Adrenal gland (tissue), 12 donors: ENCODE data around the gene KIAA2012. TPM values are rescaled to one million over a fixed set of nuclear protein-coding genes. Genes with fewer than 3 reads are reported as not detected.

Experiments used
- DNase-seq, 7 donors: peaks; one replicate each; pipeline ENCODE4 v3.0.0-alpha.2; 2019 to 2020
- H3K27ac ChIP-seq, 5 donors: fragments of 200-600 bp; sonication (generic) in 4 of 5; 1 replicate in 3 of 5; 2 replicates in 2 of 5; pipeline versions ENCODE4 v1.5.1 to v1.8.0; 2016 to 2020; ENCODE audit warnings: mild to moderate bottlenecking in 1 of 5
- H3K27me3 ChIP-seq: fragments of 200-600 bp; 2 replicates; pipeline ENCODE4 v1.8.0; 2021
- H3K36me3 ChIP-seq, 2 donors: fragments of 200-600 bp; replicated peaks in 1 of 2; 1 replicate in 1 of 2; 2 replicates in 1 of 2; pipeline versions ENCODE4 v1.5.1 to v1.8.0; 2018 to 2022
- H3K4me1 ChIP-seq, 2 donors: fragments of 200-600 bp; replicated peaks in 1 of 2; 1 replicate in 1 of 2; 2 replicates in 1 of 2; pipeline versions ENCODE4 v1.5.1 to v1.8.0; 2018 to 2021
- H3K4me3 ChIP-seq, 4 donors: fragments of 200-600 bp; sonication (generic) in 3 of 4; one replicate each; pipeline ENCODE4 v1.5.1; 2016 to 2018
- H3K9me3 ChIP-seq, 3 donors: fragments of 200-600 bp; sonication (generic) in 1 of 3; replicated peaks in 1 of 3; 1 replicate in 2 of 3; 2 replicates in 1 of 3; pipeline versions ENCODE4 v1.5.1 to v1.8.0; 2016 to 2021
- POLR2A ChIP-seq, 2 donors: fragments of 450-650 bp; IDR thresholded peaks; one replicate each; pipeline ENCODE4 v1.6.1; 2017; ENCODE audit warnings: antibody characterized with exemption in 2 of 2, mild to moderate bottlenecking in 2 of 2, moderate library complexity in 1 of 2
- WGBS, 4 donors: extraction: QIAGEN DNeasy Blood & Tissue Kit in 2 of 4; methylation state at CpG; one replicate each; pipeline versions ENCODE4 v1.1.5 to v1.1.7; 2013 to 2017; 5-methylcytosine and 5-hydroxymethylcytosine counted together
- intact Hi-C, 2 donors: fragments of 100-400 bp; cut with DNase I; formaldehyde crosslinking; loops; one replicate each; pipeline versions ENCODE4 v1.14.1 to v1.15.0; 2022 to 2023
- polyA plus RNA-seq, 3 donors: library from polyadenylated mRNA; stranded (reverse); fragments of 200-250 nt in 2 of 3; fragments of 350-450 nt in 1 of 3; fragmentation: Illumina TruSeq in 1 of 3; extraction: RNeasy Lipid Tissue Mini Kit (QIAGEN cat#74804) in 1 of 3; gene quantifications; one replicate each; pipeline ENCODE4 v1.2.3, GENCODE V29; 2013 to 2014
- total RNA-seq, 9 donors: library from RNA; depleted of rRNA in 4 of 9; stranded (reverse); fragments of >200 nt in 4 of 9; fragments of 120-200 nt in 1 of 9; fragmentation: NEBNext Ultra II Directional in 1 of 9; extraction: Animal tissue kit (Norgen Biotek cat#: 25700) in 1 of 9; gene quantifications; one replicate each; pipeline versions ENCODE4 v1.1.0 to v1.2.4, GENCODE V29; 2013 to 2023
- TF ChIP-seq, protein P1 (sequence below), 6 experiments: fragments of 450-650 bp in 4 of 6; fragments of 200-600 bp in 2 of 6; sonication (generic) in 1 of 6; IDR thresholded peaks; 1 replicate in 5 of 6; 2 replicates in 1 of 6; pipeline versions ENCODE4 v1.5.1 to v1.8.0; 2016 to 2021; ENCODE audit warnings: antibody characterized with exemption in 6 of 6, mild to moderate bottlenecking in 2 of 6, moderate library complexity in 1 of 6
- donor health status: healthy with polysubstance abuse.
- donor health status: Bipolar disorder and iron deficiency.
- donor health status: DM: yes; HTN: yes; CAD: no.
- donor health status: DM: no; HTN: no; CAD: no.
- donor health status: DM: no; HTN: no; CAD: no.
- donor health status: DM: yes; HTN: yes; CAD: no.

KIAA2012 gene
- total and polyA plus RNA-seq, 12 donors: 0.09 to 0.16 (median 0.11) TPM; not detected in 9

DNA sequence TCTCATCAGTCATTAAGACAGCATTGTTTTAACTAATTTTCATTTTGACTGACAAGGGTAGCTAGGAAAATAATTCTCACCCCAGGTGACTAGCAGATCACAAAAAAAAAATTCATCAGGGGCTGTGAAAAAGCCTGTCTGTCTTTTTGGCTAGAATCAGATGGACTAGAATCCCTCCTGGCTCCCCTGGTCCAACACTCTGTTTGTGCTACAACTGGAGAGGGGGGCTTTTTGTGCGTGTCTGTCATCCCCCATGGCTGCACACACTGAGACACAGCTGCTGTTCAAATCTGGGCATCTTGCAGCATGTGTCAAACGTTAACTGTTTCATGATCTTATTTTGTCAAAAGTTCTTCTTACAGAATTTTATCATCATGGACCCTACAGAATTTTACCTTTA lies 51.2 kb downstream of the KIAA2012 start:
- Histone ChIP-seq H3K27ac (no peak overlapping the region), H3K4me3 (no peak overlapping the region), H3K4me1 (no peaks in the 10 kb centered on the region), H3K27me3 (no peaks in the 10 kb centered on the region), H3K36me3 (no peaks in the 10 kb centered on the region), H3K9me3 (no peaks in the 10 kb centered on the region)
- TF ChIP-seq, protein P1, sequence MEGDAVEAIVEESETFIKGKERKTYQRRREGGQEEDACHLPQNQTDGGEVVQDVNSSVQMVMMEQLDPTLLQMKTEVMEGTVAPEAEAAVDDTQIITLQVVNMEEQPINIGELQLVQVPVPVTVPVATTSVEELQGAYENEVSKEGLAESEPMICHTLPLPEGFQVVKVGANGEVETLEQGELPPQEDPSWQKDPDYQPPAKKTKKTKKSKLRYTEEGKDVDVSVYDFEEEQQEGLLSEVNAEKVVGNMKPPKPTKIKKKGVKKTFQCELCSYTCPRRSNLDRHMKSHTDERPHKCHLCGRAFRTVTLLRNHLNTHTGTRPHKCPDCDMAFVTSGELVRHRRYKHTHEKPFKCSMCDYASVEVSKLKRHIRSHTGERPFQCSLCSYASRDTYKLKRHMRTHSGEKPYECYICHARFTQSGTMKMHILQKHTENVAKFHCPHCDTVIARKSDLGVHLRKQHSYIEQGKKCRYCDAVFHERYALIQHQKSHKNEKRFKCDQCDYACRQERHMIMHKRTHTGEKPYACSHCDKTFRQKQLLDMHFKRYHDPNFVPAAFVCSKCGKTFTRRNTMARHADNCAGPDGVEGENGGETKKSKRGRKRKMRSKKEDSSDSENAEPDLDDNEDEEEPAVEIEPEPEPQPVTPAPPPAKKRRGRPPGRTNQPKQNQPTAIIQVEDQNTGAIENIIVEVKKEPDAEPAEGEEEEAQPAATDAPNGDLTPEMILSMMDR (IDR thresholded peaks at IDR 0.05): no peak
- TF ChIP-seq POLR2A (IDR thresholded peaks at IDR 0.05): no peak
- intact Hi-C loops: no loop called here
- 70 to 86% (median 79%) methylated on average over 2 of the region's 2 CpGs for WGBS, 4 donors
- no peak for DNase-seq

DNA sequence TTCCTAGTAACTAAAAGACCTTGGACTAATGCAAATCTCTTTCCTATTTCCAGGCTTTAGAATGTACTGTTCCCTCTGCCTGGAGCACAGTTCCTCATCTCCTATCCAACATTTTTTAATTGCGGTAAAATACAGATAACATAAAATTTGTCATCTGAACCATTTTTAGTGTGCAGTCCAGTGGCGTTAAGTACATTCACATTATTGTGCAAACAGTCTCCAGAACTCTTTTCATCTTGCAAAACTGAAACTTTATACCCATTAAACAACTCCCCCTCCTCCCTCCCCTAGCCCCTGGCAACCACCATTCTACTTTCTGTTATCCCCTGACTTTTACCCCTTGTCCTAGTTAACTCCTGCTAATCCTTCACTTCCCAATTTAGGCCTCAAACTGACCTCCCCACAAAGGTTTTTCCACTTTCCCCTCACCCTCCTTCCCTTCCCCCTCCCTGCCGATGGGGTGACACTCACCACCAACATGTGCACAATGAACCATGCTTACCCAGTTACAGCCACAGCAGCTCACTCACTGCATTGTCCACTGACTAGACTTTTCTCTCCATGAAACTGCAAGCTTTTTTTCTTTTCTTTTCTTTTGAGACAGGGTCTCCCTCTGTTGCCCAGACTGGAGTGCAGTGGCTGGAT lies 54.8 kb downstream of the KIAA2012 start:
- no peak overlapping the region for H3K27ac ChIP-seq
- H3K4me1 ChIP-seq: no peaks in the 10 kb centered on the region
- intact Hi-C loops: no loop called here
- H3K36me3 ChIP-seq: no peaks in the 10 kb centered on the region
- 56 to 70% (median 67%) methylated on average over 3 of the region's 3 CpGs for WGBS, 4 donors
- H3K9me3 ChIP-seq: no peaks in the 10 kb centered on the region
- H3K27me3 ChIP-seq: no peaks in the 10 kb centered on the region
- TF ChIP-seq POLR2A (IDR thresholded peaks at IDR 0.05): no peak
- TF ChIP-seq, protein P1 (IDR thresholded peaks at IDR 0.05): no peak
- no peak overlapping the region for H3K4me3 ChIP-seq
- no peak for DNase-seq

DNA sequence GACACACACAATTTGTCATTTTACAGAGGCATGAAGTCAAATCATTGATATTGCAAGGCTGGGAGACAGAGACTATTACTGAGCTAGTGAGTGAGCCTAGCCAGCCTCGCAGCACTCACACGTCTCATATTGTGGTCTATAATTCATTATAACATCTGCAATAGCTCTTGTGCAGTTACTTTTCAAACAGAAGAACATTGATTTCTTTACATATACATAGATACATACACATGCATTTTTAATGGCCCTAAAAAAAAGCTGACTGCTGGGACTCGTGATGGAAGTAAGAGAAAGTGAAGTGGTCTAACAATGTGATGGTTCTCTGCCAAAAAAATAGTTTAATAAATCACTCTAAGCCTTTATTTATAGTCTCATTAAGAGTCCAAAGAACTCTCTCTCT lies 56.8 kb downstream of the KIAA2012 start:
- 64 to 71% (median 66%) methylated on average over 3 of the region's 3 CpGs for WGBS, 4 donors
- intact Hi-C loops: no loop called here
- no peak overlapping the region for H3K4me3 ChIP-seq
- H3K36me3 ChIP-seq: no peaks in the 10 kb centered on the region
- no peak for DNase-seq
- H3K9me3 ChIP-seq: no peaks in the 10 kb centered on the region
- H3K27ac ChIP-seq: no peak overlapping the region
- H3K27me3 ChIP-seq: no peaks in the 10 kb centered on the region
- TF ChIP-seq, protein P1 (IDR thresholded peaks at IDR 0.05): no peak
- no peak for TF ChIP-seq POLR2A (IDR thresholded peaks at IDR 0.05)
- H3K4me1 ChIP-seq: no peaks in the 10 kb centered on the region

DNA sequence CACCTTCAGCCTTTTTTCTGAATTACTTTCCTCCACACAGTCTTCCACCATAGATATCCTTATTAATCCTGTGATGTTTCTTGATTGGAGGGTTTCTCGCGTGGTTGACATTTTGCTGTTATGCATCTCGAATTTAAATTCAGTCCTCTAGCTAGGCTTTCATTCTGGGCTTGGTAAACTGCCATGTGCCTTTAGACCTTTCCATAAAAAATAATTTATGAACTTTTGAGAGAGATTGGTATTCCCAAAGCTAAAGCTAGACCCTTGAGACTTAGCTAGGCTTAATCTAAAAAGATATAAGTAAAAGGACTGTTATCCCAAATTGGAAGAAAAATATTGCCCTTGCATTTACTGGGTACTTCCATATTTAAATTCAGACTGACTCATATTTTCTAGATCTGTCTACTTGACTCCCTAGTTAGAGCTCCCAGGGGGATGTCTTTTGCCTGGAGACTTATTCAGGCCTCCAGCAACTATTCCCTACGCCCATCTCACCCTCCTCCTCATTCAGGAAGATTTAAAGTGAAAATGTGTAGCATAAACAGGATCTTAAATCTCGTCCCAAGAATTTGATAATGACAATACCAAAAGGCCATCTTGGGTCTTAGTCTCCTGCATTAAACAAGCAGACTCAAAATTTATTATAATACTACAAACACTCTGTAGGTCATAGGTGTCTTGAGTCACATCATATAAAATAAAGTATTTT lies 60.3 kb downstream of the KIAA2012 start:
- Histone ChIP-seq H3K27ac (no peak overlapping the region), H3K36me3 (no peaks in the 10 kb centered on the region), H3K27me3 (no peaks in the 10 kb centered on the region), H3K9me3 (no peaks in the 10 kb centered on the region), H3K4me1 (no peaks in the 10 kb centered on the region), H3K4me3 (no peak overlapping the region)
- 84 to 88% (median 86%) methylated on average over 5 of the region's 5 CpGs for WGBS, 4 donors
- no peak for TF ChIP-seq POLR2A (IDR thresholded peaks at IDR 0.05)
- TF ChIP-seq, protein P1 (IDR thresholded peaks at IDR 0.05): no peak
- intact Hi-C loops: no loop called here
- DNase-seq: no peak
